Smooth muscle cell of the coronary artery (primary cell): ENCODE measurements around the gene ZBTB2. TPM values are rescaled to one million over a fixed set of nuclear protein-coding genes. Genes with fewer than 3 reads are reported as not detected.

Source experiments
- total RNA-seq: library from RNA; depleted of rRNA; stranded (reverse); fragments of >200 nt; gene quantifications from 2 replicates; pipeline ENCODE4 v1.2.3, GENCODE V29; 2014; ENCODE audit warnings: low replicate concordance

Gene ZBTB2
- 5.5 and 5.6 TPM in 2 replicates for total RNA-seq

GRCh38 chr6:151391471-151392413, at the start of gene ZBTB2:
ZBTB2 (minus strand) TSS chr6:151391559; CDS start chr6:151373637, 17,922 bp downstream.

Other genes with a start within 250 kb of the ZBTB2 start
- gene AKAP12, start 151.6 kb downstream of the ZBTB2 start, total RNA-seq = 65.8 and 71.0 TPM in 2 replicates
- gene RMND1, start 60.6 kb upstream of the ZBTB2 start, total RNA-seq = 21.9 and 22.6 TPM in 2 replicates
- 0.23 and 0.82 TPM in 2 replicates for gene CCDC170, start 102.5 kb upstream of the ZBTB2 start, total RNA-seq